Panc1 (cell line): ENCODE measurements around the gene EFNA5. TPM values are rescaled to one million over a fixed set of nuclear protein-coding genes. Genes with fewer than 3 reads are reported as not detected.

Source experiments
- ATAC-seq: fragments of 200-7000 bp; cut with Tn5 transposase; 2 replicates; pipeline ENCODE4 v1.9.1; 2020; ENCODE audit warnings: mild to moderate bottlenecking, moderate library complexity
- BruUV-seq: library from RNA; stranded (reverse); fragments of 400-500 nt; replicated peaks from 2 replicates; lab custom pipeline; 2021; lab: Mats Ljungman, UMichigan
- CTCF ChIA-PET: fragments of 300-600 bp; sonication (Branson Sonifier 250); formaldehyde crosslinking; loops from one replicate; lab custom pipeline; 2022; ENCODE audit warnings: antibody characterized with exemption; lab: Charles Lee
- POLR2A ChIA-PET: fragments of 300-600 bp; sonication (Branson Sonifier 250); formaldehyde crosslinking; loops from one replicate; lab custom pipeline; 2022; ENCODE audit warnings: antibody characterized with exemption; lab: Charles Lee
- DNase-seq: peaks from one replicate; pipeline ENCODE4 v3.0.0-alpha.2; 2010; ENCODE audit warnings: low read depth, low spot score
- H3K27ac ChIP-seq: 2 replicates; pipeline ENCODE4 v1.5.1; 2011; ENCODE audit warnings: mild to moderate bottlenecking, low read length, inconsistent platforms
- H3K27me3 ChIP-seq: fragments of 200-500 bp; sonication (Bioruptor generic); 2 replicates; pipeline ENCODE4 v1.6.0; 2014; ENCODE audit warnings: low read length, inconsistent platforms; ENCODE audit not compliant: control insufficient read depth, insufficient read depth
- H3K36me3 ChIP-seq: fragments of 200-500 bp; sonication (Bioruptor generic); 2 replicates; pipeline ENCODE4 v1.5.1; 2014; ENCODE audit warnings: inconsistent platforms, mild to moderate bottlenecking, low read length, moderate library complexity; ENCODE audit not compliant: control insufficient read depth, insufficient read depth
- H3K4me1 ChIP-seq: 2 replicates; pipeline ENCODE4 v1.5.1; 2011; ENCODE audit warnings: inconsistent platforms, mild to moderate bottlenecking, low read length, moderate library complexity; ENCODE audit not compliant: control insufficient read depth, insufficient read depth
- H3K4me3 ChIP-seq, 2 experiments: 2 replicates each; pipeline ENCODE4 v1.5.1; 2011 to 2012; ENCODE audit warnings: low read depth in 2 of 2, low read length in 2 of 2, mild to moderate bottlenecking in 2 of 2, inconsistent platforms in 1 of 2, moderate library complexity in 1 of 2
- H3K9me3 ChIP-seq: fragments of 200-500 bp; sonication (Bioruptor generic); 2 replicates; pipeline ENCODE4 v1.5.1; 2014; ENCODE audit warnings: low read depth, mild to moderate bottlenecking, inconsistent platforms, low read length, moderate library complexity; ENCODE audit not compliant: control insufficient read depth, insufficient read depth
- CTCF ChIP-seq: fragments of 450-650 bp; IDR thresholded peaks from 2 replicates; pipeline ENCODE4 v1.5.1; 2017; ENCODE audit warnings: mild to moderate bottlenecking
- POLR2AphosphoS5 ChIP-seq: IDR thresholded peaks from 2 replicates; pipeline ENCODE4 v1.6.1; 2012; ENCODE audit warnings: mild to moderate bottlenecking, low read depth, low read length, moderate library complexity
- SIN3A ChIP-seq: IDR thresholded peaks from 2 replicates; pipeline ENCODE4 v1.6.1; 2012; ENCODE audit warnings: low read depth, mild to moderate bottlenecking, low read length, moderate library complexity, borderline replicate concordance; ENCODE audit not compliant: insufficient read depth
- TCF7L2 ChIP-seq: IDR thresholded peaks from 2 replicates; pipeline ENCODE4 v1.6.1; 2011; ENCODE audit warnings: mild to moderate bottlenecking, low read depth, low read length, inconsistent platforms
- in situ Hi-C: cut with HindIII; loops from 2 replicates; pipeline ENCODE4 v1.10.0; 2016; ENCODE audit warnings: low sequenced_read_pairs, low pct_unique_long_range_greater_than_20kb
- intact Hi-C: fragments of 100-400 bp; cut with micrococcal nuclease; formaldehyde crosslinking; loops from one replicate; pipeline ENCODE4 v1.10.0; 2022; ENCODE audit not compliant: unreplicated experiment
- total RNA-seq: library from RNA; stranded (reverse); gene quantifications from one replicate; pipeline ENCODE4 v1.2.1, GENCODE V29; 2021; ENCODE audit not compliant: unreplicated experiment
- TF ChIP-seq, protein P1 (sequence below), 2 experiments: IDR thresholded peaks; 2 replicates each; pipeline ENCODE4 v1.6.1; 2011 to 2012; ENCODE audit warnings: low read depth in 2 of 2, control low read depth in 1 of 2, low read length in 1 of 2, mild to moderate bottlenecking in 1 of 2, moderate library complexity in 1 of 2; ENCODE audit not compliant: insufficient read depth in 1 of 2

Gene EFNA5
- total RNA-seq, 1 experiment from 2014 or later: 30.5 TPM

- Histone ChIP-seq H3K9me3 (no peaks in the 10 kb centered on the region), H3K4me1 (peaks cover 7% of the 10 kb centered on the region; the same call in 1 of the 2 replicates), H3K36me3 (no peaks in the 10 kb centered on the region), H3K27ac (no peak overlapping the region), H3K27me3 (no peaks in the 10 kb centered on the region), H3K4me3 (no peak overlapping the region)
- ChIA-PET CTCF (no interaction called here), POLR2A (no interaction called here)
- ATAC-seq (no peak), DNase-seq (no peak)
- in situ Hi-C loops: no loop called here
- no TSS peak for BruUV-seq
- intact Hi-C loops: no loop called here
- TF ChIP-seq CTCF: no peak
- TF ChIP-seq SIN3A: no peak
- TF ChIP-seq POLR2AphosphoS5: no peak
- TF ChIP-seq TCF7L2: no peak
- TF ChIP-seq, protein P1, sequence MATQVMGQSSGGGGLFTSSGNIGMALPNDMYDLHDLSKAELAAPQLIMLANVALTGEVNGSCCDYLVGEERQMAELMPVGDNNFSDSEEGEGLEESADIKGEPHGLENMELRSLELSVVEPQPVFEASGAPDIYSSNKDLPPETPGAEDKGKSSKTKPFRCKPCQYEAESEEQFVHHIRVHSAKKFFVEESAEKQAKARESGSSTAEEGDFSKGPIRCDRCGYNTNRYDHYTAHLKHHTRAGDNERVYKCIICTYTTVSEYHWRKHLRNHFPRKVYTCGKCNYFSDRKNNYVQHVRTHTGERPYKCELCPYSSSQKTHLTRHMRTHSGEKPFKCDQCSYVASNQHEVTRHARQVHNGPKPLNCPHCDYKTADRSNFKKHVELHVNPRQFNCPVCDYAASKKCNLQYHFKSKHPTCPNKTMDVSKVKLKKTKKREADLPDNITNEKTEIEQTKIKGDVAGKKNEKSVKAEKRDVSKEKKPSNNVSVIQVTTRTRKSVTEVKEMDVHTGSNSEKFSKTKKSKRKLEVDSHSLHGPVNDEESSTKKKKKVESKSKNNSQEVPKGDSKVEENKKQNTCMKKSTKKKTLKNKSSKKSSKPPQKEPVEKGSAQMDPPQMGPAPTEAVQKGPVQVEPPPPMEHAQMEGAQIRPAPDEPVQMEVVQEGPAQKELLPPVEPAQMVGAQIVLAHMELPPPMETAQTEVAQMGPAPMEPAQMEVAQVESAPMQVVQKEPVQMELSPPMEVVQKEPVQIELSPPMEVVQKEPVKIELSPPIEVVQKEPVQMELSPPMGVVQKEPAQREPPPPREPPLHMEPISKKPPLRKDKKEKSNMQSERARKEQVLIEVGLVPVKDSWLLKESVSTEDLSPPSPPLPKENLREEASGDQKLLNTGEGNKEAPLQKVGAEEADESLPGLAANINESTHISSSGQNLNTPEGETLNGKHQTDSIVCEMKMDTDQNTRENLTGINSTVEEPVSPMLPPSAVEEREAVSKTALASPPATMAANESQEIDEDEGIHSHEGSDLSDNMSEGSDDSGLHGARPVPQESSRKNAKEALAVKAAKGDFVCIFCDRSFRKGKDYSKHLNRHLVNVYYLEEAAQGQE (IDR thresholded peaks at IDR 0.05; ENCODE audit: insufficient read depth in 1 of 2, low read depth in 2 of 2, low read length in 1 of 2): no peak
Observed at GRCh38 chr5:107499776-107500175, 171.0 kb downstream of the EFNA5 start.

DNA sequence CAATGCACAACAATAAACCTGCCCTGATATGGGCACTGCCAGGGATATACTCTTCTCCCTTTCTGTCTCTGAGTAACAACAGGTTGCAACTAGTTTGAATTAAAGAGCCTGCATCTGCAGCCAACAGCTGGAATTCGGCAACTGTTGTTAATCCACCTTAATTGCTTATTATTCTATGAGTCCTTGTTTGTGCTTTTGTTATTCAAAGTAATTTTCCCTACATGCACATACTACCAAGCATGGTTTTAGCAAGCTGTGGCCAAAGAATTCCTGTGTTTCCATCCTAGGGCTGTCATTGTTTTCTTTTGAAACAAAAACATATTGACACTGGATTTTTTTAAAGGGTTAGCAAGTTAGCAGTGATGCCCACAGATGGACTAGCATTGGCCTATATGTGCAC, 171.5 kb downstream of the EFNA5 start:
- Histone ChIP-seq H3K4me1 (peaks cover 7% of the 10 kb centered on the region; the same call in 1 of the 2 replicates), H3K27me3 (no peaks in the 10 kb centered on the region), H3K36me3 (no peaks in the 10 kb centered on the region), H3K27ac (no peak overlapping the region), H3K9me3 (no peaks in the 10 kb centered on the region), H3K4me3 (no peak overlapping the region)
- no TSS peak for BruUV-seq
- in situ Hi-C loops (no loop called here), intact Hi-C loops (no loop called here)
- no peak for DNase-seq
- TF ChIP-seq SIN3A (no peak), POLR2AphosphoS5 (no peak), CTCF (no peak)
- TF ChIP-seq, protein P1 (IDR thresholded peaks at IDR 0.05; ENCODE audit: insufficient read depth in 1 of 2, low read depth in 2 of 2, low read length in 1 of 2): no peak
- ATAC-seq: no peak
- ChIA-PET POLR2A (no interaction called here), CTCF (no interaction called here)
